Measurements from ENCODE around the gene YLPM1.

YLPM1 gene

GRCh38 chr14:74871819-74872218, 108.7 kb downstream of the YLPM1 start:
- no peak for DNase-seq (ENCODE audit: low read depth)

- no peak for DNase-seq (ENCODE audit: low read depth)
These were observed 112.1 kb downstream of the YLPM1 start for GRCh38 chr14:74875204-74875603.

GRCh38 chr14:74875941-74876913, 113.1 kb downstream of the YLPM1 start, which contains the start of gene PROX2:
TSS of gene PROX2 (minus strand) at chr14:74876145. CDS start at chr14:74863834, 12,311 bp downstream.
- no peak for DNase-seq (ENCODE audit: low read depth)

- DNase-seq (ENCODE audit: low read depth), result peak; percentile 97
These were observed 116.5 kb downstream of the YLPM1 start for GRCh38 chr14:74879427-74880182.

GRCh38 chr14:74881431-74882102, 118.5 kb downstream of the YLPM1 start, which contains the start of gene DLST:
TSS of gene DLST (plus strand) at chr14:74881916. CDS start at chr14:74881954, 38 bp downstream.
- peak; percentile 83 for DNase-seq (ENCODE audit: low read depth)

- DNase-seq (ENCODE audit: low read depth), result peak; percentile 47
These were observed 119.2 kb downstream of the YLPM1 start for GRCh38 chr14:74882103-74882920.

All from amniotic epithelial cell (primary cell).